Neural cell (in vitro differentiated cells): ENCODE results near the gene SMIM44.

Experiments used
- CTCF ChIP-seq: fragments of 450-650 bp; IDR thresholded peaks from 2 replicates; pipeline ENCODE4 v1.5.1; 2014; ENCODE audit warnings: antibody characterized with exemption, mild to moderate bottlenecking, moderate library complexity; ENCODE audit not compliant: poor library complexity, severe bottlenecking
- EP300 ChIP-seq: fragments of 450-650 bp; conservative IDR thresholded peaks from 2 replicates; pipeline ENCODE4 v1.6.1; 2014; ENCODE audit warnings: antibody characterized with exemption, mild to moderate bottlenecking, moderate library complexity; ENCODE audit not compliant: poor library complexity, severe bottlenecking
- EZH2 ChIP-seq: fragments of 200-600, 300-800 bp; shearing (Covaris generic), sonication (generic); IDR thresholded peaks from 2 replicates; pipeline ENCODE4 v1.6.1; 2014; ENCODE audit warnings: antibody characterized with exemption, low read length, borderline replicate concordance, mild to moderate bottlenecking; ENCODE audit not compliant: insufficient read depth, poor library complexity, severe bottlenecking
- MXI1 ChIP-seq: fragments of 450-650 bp; conservative IDR thresholded peaks from 2 replicates; pipeline ENCODE4 v1.6.1; 2014; ENCODE audit warnings: antibody characterized with exemption, mild to moderate bottlenecking; ENCODE audit not compliant: poor library complexity, severe bottlenecking
- POLR2AphosphoS5 ChIP-seq: IDR thresholded peaks from 2 replicates; pipeline ENCODE4 v1.6.1; 2012
- RAD21 ChIP-seq: fragments of 450-650 bp; conservative IDR thresholded peaks from 2 replicates; pipeline ENCODE4 v1.6.1; 2014; ENCODE audit warnings: antibody characterized with exemption, mild to moderate bottlenecking, moderate library complexity
- REST ChIP-seq: IDR thresholded peaks from 2 replicates; pipeline ENCODE4 v1.6.1; 2012; ENCODE audit warnings: borderline replicate concordance
- SMC3 ChIP-seq: fragments of 450-650 bp; conservative IDR thresholded peaks from 2 replicates; pipeline ENCODE4 v1.6.1; 2014; ENCODE audit warnings: antibody characterized with exemption, mild to moderate bottlenecking, moderate library complexity; ENCODE audit not compliant: poor library complexity
- TAF1 ChIP-seq: IDR thresholded peaks from 2 replicates; pipeline ENCODE4 v1.6.1; 2012; ENCODE audit warnings: low read depth

GRCh38 chr19:3514930-3515329 lies 31.7 kb upstream of the SMIM44 start:
- TF ChIP-seq SMC3: no peak
- TF ChIP-seq EZH2: no peak
- TF ChIP-seq POLR2AphosphoS5: no peak
- no peak for TF ChIP-seq EP300
- TF ChIP-seq CTCF: no peak
- no peak for TF ChIP-seq TAF1
- TF ChIP-seq REST: no peak
- no peak for TF ChIP-seq RAD21
- no peak for TF ChIP-seq MXI1
